HG03439 (cell line): ENCODE results near the gene ADAD1.

Experiments used
- ATAC-seq: cut with Tn5 transposase; IDR thresholded peaks from one replicate; pipeline ENCODE4 v1.9.1; 2021; ENCODE audit warnings: mild to moderate bottlenecking, moderate library complexity; ENCODE audit not compliant: unreplicated experiment

The ADAD1 gene

DNA sequence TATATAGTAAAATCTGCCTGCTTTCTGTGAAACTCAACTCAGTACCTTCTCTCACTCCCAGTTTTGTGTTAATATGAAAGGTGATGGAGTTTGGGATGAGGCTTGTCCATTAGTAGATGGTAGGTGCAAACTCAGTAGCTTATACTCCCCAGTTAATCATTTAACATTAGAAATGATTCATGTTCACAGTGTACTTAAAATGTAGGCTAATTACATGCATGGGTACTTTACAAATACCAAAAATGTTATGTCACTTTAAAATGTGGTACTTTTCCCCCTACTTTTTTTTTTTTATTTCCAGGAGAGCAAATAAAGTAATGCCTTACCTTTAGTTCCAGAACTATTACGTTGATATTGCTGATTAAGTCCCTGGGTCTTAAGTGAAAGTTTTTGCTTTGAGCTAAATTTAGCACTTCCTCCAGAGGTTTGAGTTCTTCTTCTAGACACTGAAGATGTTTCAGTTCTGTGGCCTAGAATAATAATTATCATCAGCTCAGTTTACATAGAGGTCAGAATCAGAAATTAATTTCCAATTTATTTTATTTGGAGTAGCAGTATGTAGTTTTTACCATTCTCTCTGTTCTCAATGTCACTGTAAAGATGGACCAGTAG is 74.7 kb downstream of the ADAD1 start:
- ATAC-seq = no peak

DNA sequence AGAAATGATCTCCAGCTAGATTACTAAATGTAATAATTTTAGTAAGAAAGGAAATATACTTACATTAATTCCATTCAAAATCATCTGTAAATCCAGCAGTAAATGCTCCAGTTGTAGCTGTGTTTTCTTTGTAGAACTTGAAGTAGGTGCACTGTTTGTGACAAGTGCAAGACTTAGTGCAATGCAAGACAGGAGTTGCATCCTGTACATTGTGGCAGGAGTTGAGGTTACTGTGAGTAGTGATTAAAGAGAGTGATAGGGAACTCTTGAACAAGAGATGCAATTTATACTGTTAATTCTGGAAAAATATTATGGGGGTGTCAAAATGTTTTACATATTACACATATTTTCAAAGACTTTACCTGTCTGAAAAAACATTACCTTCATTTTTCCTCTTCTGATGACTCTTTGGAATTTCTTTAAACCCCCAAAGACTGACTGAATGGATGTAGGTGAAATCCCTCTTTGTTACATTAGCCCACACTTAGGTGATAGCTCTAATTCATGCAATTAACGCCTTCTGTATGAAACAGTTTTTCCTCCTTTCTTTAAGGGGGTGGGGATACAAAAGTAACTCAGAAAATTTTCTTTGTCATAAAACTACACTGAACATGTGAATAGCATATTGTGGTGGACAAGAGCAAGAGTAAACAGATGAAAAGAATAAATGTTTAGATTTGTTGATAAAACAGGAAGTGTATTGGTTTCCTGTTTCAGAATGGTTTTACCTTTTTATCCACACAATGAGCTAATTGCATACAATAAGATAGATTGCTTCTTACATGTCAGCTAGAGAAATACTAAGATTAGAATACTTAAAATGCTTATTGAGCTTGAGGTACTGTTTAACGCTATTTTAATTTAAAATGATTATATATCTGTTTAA is 77.7 kb downstream of the ADAD1 start, which contains the start of gene IL2:
TSS of gene IL2 (minus strand) at position 495 of the 886 bp plus-strand sequence. CDS start at position 210, 285 bp downstream.
- ATAC-seq = no peak

DNA sequence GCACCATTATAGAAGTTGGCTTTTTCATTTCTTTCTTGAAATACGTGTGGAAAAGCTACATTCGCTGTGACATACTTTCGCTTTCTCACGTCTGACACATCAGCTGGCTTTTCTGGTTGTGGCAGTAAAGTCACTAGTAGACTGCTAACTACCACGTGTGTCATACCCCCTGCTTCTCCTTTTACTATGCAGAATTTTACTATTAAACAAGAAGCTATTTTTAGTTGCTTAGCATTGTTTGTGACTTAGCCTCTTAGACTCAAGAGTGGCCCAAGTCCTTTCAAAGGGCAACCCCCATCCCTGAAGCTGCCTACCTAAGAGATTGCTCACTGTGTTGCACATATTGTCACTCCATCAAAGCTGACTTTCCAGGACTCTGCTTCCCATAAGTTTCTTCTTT is 79.8 kb downstream of the ADAD1 start:
- ATAC-seq = peak; percentile 86

DNA sequence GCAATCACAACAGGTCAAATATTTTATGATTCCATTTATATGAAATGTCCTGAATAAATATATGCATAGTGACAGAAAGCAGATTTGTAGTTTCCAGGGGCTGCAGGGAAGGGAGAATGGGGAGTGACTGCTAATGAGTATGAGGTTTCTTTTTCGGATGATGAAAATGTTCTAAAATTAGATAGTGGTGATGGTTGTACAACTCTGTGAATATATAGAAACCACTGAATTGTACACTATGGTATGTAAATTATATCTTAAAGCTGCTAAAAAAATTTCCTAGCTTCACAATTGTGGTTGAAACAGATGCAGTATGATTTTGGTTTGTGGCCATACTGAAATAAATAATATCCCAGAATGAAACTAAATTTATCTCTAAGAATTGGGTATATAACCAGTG is 90.6 kb downstream of the ADAD1 start:
- no peak for ATAC-seq

DNA sequence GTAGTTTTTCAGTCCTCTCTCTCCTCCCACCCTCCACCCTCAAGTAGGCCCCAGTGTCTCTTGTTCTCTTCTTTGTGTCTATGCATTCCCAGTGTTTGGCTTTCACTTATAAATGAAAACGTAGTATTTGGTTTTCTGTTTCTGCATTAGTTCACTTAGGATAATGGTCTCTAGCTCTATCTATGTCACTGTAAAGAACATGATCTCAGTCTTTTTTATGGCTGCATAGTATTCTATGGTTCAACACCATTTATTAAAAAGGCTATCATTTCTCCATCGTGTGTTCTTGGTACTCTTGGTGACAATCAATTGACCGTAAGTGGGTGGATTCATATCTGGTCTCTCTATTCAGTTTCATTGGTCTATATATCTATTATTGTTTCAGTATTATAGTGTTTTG is 96.4 kb downstream of the ADAD1 start:
- no peak for ATAC-seq

DNA sequence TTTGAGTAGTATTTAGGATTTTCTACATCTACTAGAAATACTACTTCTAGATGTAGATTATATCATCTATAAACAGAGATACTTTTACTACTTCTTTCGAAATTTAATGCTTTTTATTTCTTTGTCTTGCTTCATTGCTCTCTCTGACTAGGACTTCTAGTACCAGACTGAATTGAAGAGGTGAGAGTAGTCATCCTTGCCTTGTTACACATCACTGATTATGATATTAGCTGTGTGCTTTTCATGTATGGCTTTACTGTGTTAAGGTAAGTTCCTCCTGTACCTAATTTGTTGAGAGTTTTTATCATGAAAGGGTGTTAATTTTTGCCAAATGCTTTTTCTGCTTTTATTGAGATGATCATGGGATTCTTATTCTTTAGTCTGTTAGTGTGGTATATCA is 97.3 kb downstream of the ADAD1 start:
- no peak for ATAC-seq

DNA sequence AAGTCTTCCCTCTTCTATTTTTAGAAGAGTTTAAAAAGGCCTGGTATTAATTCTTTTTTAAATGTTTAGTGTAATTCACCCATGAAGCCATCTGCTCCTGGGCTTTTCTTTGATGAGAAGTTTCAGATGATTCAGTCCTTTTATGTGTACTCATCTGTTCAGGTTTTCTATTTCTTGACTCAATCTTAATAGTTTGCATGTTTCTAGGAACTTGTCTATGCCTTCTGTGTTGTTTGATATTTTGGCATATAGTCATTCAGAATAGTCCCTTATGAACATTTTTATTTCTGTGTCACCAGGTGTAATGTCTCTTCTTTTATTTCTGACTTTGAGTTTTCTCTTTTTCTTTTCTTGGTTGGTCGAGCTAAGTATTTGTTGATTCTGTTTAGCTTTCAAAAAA is 97.9 kb downstream of the ADAD1 start:
- no peak for ATAC-seq
